WTC11 (cell line): ENCODE measurements around the gene CASP6.

Source experiments
- SOX15 ChIP-seq: fragments of 250-450 bp; sonication (Bioruptor Pico); IDR thresholded peaks from 2 replicates; pipeline ENCODE4 v1.9.0; 2021; ENCODE audit warnings: mild to moderate bottlenecking
- TP53 ChIP-seq: sonication (generic); formaldehyde crosslinking; IDR thresholded peaks from 2 replicates; pipeline ENCODE4 v1.8.1; 2023; ENCODE audit warnings: mild to moderate bottlenecking, missing genetic modification reagents
- TF ChIP-seq, protein P1 (sequence below): fragments of 200-600 bp; IDR thresholded peaks from 2 replicates; pipeline ENCODE4 v1.8.0; 2022; ENCODE audit warnings: antibody characterized with exemption

DNA sequence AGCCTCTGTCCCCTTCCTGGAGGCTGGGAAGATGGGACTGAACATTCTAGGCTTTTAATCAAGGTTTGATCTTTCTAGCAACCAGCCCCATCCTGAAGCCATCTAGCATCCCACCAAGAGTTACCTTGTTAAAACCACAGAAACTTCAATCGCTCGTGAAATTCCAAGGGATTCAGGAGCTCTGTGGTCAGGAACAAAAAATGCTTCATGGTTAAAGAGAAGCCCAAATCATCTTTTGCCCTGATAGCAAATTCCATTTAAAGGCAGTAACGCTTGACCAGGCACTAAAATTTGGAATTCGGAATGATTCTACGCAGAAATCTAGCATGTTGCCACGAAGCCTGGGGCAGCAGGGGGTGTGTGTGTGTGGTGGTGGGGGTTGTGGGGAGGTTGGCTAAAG is 47.8 kb downstream of the CASP6 start:
- TF ChIP-seq SOX15, result no peak
- TF ChIP-seq TP53 (CRISPR knock-in tag), result no peak
- TF ChIP-seq, protein P1, sequence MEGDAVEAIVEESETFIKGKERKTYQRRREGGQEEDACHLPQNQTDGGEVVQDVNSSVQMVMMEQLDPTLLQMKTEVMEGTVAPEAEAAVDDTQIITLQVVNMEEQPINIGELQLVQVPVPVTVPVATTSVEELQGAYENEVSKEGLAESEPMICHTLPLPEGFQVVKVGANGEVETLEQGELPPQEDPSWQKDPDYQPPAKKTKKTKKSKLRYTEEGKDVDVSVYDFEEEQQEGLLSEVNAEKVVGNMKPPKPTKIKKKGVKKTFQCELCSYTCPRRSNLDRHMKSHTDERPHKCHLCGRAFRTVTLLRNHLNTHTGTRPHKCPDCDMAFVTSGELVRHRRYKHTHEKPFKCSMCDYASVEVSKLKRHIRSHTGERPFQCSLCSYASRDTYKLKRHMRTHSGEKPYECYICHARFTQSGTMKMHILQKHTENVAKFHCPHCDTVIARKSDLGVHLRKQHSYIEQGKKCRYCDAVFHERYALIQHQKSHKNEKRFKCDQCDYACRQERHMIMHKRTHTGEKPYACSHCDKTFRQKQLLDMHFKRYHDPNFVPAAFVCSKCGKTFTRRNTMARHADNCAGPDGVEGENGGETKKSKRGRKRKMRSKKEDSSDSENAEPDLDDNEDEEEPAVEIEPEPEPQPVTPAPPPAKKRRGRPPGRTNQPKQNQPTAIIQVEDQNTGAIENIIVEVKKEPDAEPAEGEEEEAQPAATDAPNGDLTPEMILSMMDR, result no peak
